ENCODE results near the gene MRPL55. TPM values are rescaled to one million over a fixed set of nuclear protein-coding genes. Genes with fewer than 3 reads are reported as not detected.

MRPL55 gene
- total RNA-seq (2022) (85.4 and 111 TPM in 2 replicates), Bru-seq, nascent RNA (percentile 74 among the genes with signal in this experiment), BruChase-seq, experiment 1, labeled RNA remaining after a 6-hour chase (percentile 85 among the genes with signal in this experiment), BruChase-seq, experiment 2, labeled RNA remaining after a 2-hour chase (percentile 73 among the genes with signal in this experiment)
- long read RNA-seq, transcript MRPL55-203 (5 exons, 744 nt): major isoform, 28 of 129 reads
- long read RNA-seq, transcript MRPL55-201 (5 exons, 632 nt): minor isoform, 15 of 129 reads
- long read RNA-seq, transcript MRPL55-204 (4 exons, 661 nt): minor isoform, 19 of 129 reads
- long read RNA-seq, transcript MRPL55-217 (4 exons, 565 nt): minor isoform, 9 of 129 reads
- long read RNA-seq, partial matches to known transcripts: 0 of 129 reads
- long read RNA-seq, other reads (novel, unspliced or antisense): 42 of 129 reads

GRCh38 chr1:228109073-228109961 is at the start of gene MRPL55:
TSS of gene MRPL55 (minus strand) at chr1:228109299. CDS start at chr1:228108260, 1,039 bp downstream.
- no peak for TF ChIP-seq CTCF (IDR thresholded peaks at IDR 0.05; ENCODE audit: unreplicated experiment)
- H3K4me3 Mint-ChIP-seq (ENCODE audit: unreplicated experiment): peak within 1 kb of the TSS; percentile 95
- peaks cover 12% of the 10 kb centered on the region for H3K4me1 Mint-ChIP-seq (ENCODE audit: insufficient read depth, unreplicated experiment)
- ChIA-PET CTCF (interaction anchor here (0.5 to 3.9 kb wide), 18 partner anchors 10 to 1442 kb away, joined by 3 to 26 read pairs (median 5); partner anchors contain the start of gene IBA57), POLR2A (interaction anchor here (0.5 to 10.8 kb wide), 29 partner anchors 11 to 1507 kb away, joined by 3 to 128 read pairs (median 5); partner anchors contain the start of genes ARF1, GUK1, IBA57 and JMJD4)
- intact Hi-C loops (cut with micrococcal nuclease): loop anchor here (1.0 to 10.0 kb wide), 3 partner anchors 31 to 625 kb away; partner anchors contain the start of gene GUK1
- H3K36me3 Mint-ChIP-seq (ENCODE audit: insufficient read depth, unreplicated experiment): peaks cover 21% of the 10 kb centered on the region
- H3K27me3 Mint-ChIP-seq (ENCODE audit: insufficient read depth, unreplicated experiment): no peaks in the 10 kb centered on the region
- peak; percentile 99 for DNase-seq (ENCODE audit: unreplicated experiment)
- BruUV-seq (replicated peaks): no TSS peak
- H3K9me3 Mint-ChIP-seq (ENCODE audit: unreplicated experiment): no peaks in the 10 kb centered on the region
- H3K27ac Mint-ChIP-seq (ENCODE audit: low read depth, unreplicated experiment): peak within 1 kb of the TSS; percentile 92

- TF ChIP-seq CTCF (IDR thresholded peaks at IDR 0.05; ENCODE audit: unreplicated experiment): no peak
- no TSS peak for BruUV-seq (replicated peaks)
- H3K36me3 Mint-ChIP-seq (ENCODE audit: insufficient read depth, unreplicated experiment): peaks cover 6% of the 10 kb centered on the region
- H3K27me3 Mint-ChIP-seq (ENCODE audit: insufficient read depth, unreplicated experiment): no peaks in the 10 kb centered on the region
- POLR2A ChIA-PET: interaction anchor here (10.8 kb wide), 1 partner anchor 17 kb away, joined by 318 read pairs; the partner anchor contains the start of gene GUK1
- intact Hi-C loops (cut with micrococcal nuclease): no loop called here
- H3K9me3 Mint-ChIP-seq (ENCODE audit: unreplicated experiment): no peaks in the 10 kb centered on the region
- CTCF ChIA-PET: interaction anchor here (1.0 to 1.3 kb wide), 3 partner anchors 7 to 159 kb away, joined by 3 to 5 read pairs (median 4); no protein-coding TSS in a partner anchor
- no peak for DNase-seq (ENCODE audit: unreplicated experiment)
- H3K4me1 Mint-ChIP-seq (ENCODE audit: insufficient read depth, unreplicated experiment): peaks cover 36% of the 10 kb centered on the region
- H3K27ac Mint-ChIP-seq (ENCODE audit: low read depth, unreplicated experiment): no peak overlapping the region
- no peak overlapping the region for H3K4me3 Mint-ChIP-seq (ENCODE audit: unreplicated experiment)
Measured at GRCh38 chr1:228158151-228159007, 49.3 kb upstream of the MRPL55 start.

GRCh38 chr1:228157729-228158126 is 48.6 kb upstream of the MRPL55 start:
- Mint-ChIP-seq H3K27me3 (ENCODE audit: insufficient read depth, unreplicated experiment) (no peaks in the 10 kb centered on the region), H3K9me3 (ENCODE audit: unreplicated experiment) (no peaks in the 10 kb centered on the region), H3K4me1 (ENCODE audit: insufficient read depth, unreplicated experiment) (peaks cover 30% of the 10 kb centered on the region), H3K27ac (ENCODE audit: low read depth, unreplicated experiment) (no peak overlapping the region), H3K36me3 (ENCODE audit: insufficient read depth, unreplicated experiment) (peaks cover under 1% of the 10 kb centered on the region), H3K4me3 (ENCODE audit: unreplicated experiment) (no peak overlapping the region)
- no peak for DNase-seq (ENCODE audit: unreplicated experiment)
- intact Hi-C loops (cut with micrococcal nuclease): no loop called here
- no peak for TF ChIP-seq CTCF (IDR thresholded peaks at IDR 0.05; ENCODE audit: unreplicated experiment)
- BruUV-seq (replicated peaks): no TSS peak
- CTCF ChIA-PET: interaction anchor here (1.1 kb wide), 2 partner anchors 9 to 343 kb away, joined by 3 to 4 read pairs; no protein-coding TSS in a partner anchor
- POLR2A ChIA-PET: interaction anchor here (1.2 to 1.6 kb wide), 2 partner anchors 15 to 18 kb away, joined by 4 to 7 read pairs; partner anchors contain the start of gene GUK1

Data from MCF 10A (cell line).